IPS-18c (cell line): ENCODE results near the gene HS1BP3.

Experiments used
- H3K4me3 ChIP-seq: 2 replicates; pipeline ENCODE4 v1.7.0; 2013; ENCODE audit warnings: low read depth, mild to moderate bottlenecking, low read length, moderate library complexity; ENCODE audit not compliant: insufficient read depth
- H3K9me3 ChIP-seq: one replicate; pipeline ENCODE4 v1.6.1; 2013; ENCODE audit warnings: mild to moderate bottlenecking, low read length, moderate library complexity; ENCODE audit not compliant: control insufficient read depth, insufficient read depth

The HS1BP3 gene

DNA sequence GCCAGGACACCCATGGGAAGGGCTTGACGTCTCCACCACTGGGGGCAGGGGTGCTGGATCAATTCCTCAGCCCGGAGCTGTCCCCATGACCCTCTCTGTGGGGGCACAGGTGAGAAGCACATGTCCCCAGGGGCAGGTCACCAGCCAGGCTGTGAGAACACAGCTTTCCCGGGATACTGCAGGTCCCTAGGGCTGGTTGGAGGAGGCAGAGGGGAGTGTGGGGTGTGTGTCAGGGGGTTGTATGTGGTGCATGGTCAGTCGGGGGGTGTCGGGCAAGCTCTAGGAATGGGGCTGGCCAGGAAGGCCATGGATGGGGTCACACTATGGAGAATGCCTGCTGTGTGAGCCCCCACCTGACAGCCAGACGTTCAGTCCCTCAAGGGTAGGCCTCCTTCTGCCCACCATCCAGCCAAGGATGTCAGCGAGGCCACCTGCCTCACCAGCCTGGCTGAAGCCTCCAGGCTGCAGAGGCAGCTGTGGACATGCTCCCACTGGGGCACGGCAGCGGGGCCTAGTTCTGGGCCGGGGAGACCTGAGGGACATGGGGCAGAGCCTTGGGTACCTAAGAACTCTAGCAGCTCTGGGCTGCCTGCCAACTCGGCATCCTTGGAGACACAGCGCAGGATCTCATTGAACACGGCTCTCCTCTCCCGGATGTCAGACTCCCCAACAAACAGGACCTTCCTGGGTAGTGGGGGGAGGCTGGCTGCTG, 10.3 kb downstream of the HS1BP3 start:
- H3K4me3 ChIP-seq, result no peak overlapping the region
- no peaks in the 10 kb centered on the region for H3K9me3 ChIP-seq

DNA sequence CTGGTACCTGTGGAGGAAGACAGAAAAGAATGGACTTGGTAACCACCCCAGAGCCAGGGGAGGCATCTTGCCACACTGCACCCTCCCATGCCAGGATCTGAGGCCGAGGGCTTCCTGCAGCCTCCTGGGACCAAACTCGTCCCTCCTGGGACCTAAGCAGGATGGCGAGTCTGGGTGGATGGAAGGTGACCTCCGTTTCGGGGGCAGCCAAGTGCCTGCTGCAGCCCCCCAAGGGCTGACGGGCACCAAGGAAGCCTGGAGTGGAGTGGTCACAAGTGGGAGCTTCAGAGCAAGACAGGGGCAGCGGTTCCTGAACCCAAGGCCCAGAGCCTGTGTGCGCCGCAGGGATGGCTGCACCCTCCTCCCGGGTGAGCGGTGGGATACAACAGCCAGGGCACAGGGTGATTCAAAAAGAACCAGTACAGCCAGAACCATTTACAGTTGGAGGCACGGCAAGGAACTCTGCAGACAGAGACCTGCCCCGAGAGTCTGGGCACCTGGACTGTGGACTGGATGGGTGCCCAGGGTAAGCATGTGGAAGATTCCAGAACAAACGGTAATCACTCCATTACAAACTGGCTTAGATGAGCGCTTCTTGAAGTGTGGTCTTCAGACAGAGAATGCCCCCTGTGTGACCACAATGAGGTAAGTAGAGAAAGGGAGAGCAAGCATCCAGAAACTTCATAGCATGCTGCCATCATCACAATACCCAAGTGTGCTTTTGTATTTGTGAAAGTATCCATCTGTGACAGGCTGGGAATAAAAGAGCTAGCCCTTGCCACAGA, 12.1 kb downstream of the HS1BP3 start:
- Histone ChIP-seq H3K4me3 (no peak overlapping the region), H3K9me3 (no peaks in the 10 kb centered on the region)

DNA sequence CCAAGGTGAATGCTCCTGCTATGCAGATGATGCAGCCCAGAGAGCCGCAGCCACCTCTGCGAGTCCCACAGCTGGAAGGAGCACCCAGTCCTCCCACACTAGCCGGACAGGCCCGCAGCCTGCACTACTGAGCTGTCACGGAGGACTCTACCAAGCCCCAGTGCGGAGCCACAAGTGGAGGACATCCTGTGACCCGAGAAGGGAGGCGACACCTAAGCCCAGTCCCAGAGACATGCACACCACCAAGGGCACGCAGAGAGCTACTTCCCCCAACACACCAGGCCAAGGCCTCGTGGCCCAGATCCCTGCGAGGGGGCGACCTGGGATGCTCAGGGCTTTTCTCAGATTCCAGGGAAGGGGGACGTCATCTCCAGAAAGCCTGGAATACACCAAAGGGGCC, 12.9 kb downstream of the HS1BP3 start:
- no peaks in the 10 kb centered on the region for H3K9me3 ChIP-seq
- H3K4me3 ChIP-seq, result no peak overlapping the region

DNA sequence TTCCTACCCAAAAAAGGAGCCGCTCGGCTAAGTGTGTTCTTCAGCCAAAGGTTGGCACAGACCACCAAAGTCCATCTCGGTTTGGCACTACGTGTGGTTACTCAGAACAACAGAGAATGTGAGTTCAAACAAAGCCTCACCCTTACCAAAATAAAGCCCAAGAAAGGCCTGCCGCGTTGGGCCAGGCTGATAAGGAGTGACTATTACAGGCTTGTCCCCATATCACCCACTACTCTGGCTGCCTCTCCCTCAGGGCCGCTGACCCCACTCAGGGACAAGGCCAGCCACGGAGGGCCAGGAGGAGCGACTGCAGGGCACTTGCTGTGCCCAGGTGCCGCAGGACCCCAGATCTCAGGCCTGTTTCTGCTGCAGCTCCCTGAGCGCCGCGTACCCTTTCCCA, 13.8 kb downstream of the HS1BP3 start:
- H3K4me3 ChIP-seq, result no peak overlapping the region

DNA sequence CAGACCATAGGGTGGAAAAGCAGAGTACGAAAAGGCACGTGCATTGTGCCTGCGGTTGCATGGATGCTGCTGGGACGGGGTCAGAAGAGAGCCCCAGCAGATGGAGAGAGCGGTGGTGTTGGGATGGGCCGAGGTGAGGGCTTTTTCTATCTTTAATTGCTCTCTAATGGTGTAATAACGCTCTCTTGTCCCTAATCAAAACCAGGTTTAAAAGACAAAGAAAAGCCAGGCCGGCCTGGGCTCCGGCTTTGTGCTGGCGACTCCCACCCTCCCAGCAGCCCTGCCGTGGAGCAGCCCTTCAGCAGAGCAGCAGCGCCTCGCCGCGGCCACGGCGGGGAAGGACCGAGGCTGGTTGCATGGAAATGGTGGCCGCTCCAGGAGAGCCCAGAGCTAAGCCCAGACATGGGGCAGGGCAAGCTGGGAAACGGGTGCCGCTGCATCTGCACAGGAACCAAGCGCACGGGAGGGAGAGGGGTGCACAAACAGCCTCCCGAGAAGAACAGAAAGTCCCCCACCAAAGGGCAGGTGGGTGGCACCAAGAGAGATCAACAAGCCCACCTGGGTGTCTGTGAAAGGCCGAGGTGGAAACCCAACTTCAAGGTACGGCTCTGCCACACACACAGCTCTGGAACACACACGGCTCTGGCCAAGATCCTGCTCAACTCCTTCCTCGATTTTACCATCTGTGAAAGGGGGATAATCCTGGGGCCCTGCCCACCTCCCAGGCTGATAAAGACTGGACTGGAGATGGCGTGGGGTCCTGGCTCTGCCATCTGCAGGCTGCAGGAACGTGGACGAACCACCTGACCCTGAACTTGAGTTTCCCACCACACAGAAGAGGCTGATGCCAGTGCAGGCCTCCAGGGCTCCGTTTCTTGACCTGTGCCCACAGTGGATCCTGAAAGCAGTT, 15.0 kb downstream of the HS1BP3 start:
- no peak overlapping the region for H3K4me3 ChIP-seq

More for the DNA sequence above, 13.8 kb downstream of the HS1BP3 start:
- no peaks in the 10 kb centered on the region for H3K9me3 ChIP-seq

DNA sequence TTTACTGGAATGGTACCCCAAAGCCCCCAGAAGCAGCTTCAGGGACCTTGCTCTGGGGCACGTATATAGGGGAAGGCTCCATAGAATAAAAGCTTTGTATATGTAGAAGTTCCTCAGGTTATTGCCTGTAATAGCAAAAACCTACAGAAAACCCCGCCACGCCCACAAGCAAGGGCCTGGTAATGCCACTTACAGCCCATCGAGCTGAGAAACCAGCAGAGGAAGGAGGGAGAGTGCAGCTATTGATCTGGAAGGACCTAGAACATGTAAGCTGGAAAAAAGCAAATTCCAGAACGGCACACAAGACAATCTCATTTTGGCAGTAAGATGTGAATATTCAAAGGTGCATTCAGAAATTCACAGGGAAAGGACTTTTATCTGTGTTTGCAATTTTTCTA, 15.8 kb downstream of the HS1BP3 start:
- no peaks in the 10 kb centered on the region for H3K9me3 ChIP-seq
- no peak overlapping the region for H3K4me3 ChIP-seq

More for the DNA sequence above, 15.0 kb downstream of the HS1BP3 start:
- H3K9me3 ChIP-seq, result no peaks in the 10 kb centered on the region

DNA sequence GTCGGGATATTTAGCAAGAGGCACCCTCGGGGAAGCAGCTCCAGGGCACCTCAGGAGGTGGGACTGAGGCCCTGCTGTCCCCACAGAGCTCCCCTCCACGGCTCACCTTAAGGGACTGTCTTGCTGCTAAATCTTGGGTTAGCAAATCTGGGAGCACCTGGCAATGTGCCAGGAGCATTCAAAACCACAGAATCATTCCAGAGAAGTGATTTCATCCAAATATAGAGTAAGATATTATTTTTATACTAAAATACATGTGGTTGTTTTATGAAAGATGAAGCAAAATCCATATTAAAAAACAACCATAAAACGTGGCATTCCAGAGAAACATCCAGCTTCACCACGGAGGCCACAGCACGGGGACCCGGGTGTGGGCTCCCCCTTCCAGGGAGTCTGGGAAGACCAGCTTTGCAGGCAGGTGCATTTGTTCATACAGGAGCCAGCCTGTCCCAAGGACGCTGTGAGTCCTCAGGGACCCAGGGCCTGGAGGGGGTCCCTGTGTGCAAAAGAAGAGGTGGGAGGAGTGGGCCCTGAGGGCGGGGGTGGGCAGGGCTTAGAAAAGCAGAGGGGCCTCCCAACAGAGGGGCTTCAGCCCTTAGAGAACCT, 16.3 kb downstream of the HS1BP3 start:
- no peaks in the 10 kb centered on the region for H3K9me3 ChIP-seq
- H3K4me3 ChIP-seq, result no peak overlapping the region

DNA sequence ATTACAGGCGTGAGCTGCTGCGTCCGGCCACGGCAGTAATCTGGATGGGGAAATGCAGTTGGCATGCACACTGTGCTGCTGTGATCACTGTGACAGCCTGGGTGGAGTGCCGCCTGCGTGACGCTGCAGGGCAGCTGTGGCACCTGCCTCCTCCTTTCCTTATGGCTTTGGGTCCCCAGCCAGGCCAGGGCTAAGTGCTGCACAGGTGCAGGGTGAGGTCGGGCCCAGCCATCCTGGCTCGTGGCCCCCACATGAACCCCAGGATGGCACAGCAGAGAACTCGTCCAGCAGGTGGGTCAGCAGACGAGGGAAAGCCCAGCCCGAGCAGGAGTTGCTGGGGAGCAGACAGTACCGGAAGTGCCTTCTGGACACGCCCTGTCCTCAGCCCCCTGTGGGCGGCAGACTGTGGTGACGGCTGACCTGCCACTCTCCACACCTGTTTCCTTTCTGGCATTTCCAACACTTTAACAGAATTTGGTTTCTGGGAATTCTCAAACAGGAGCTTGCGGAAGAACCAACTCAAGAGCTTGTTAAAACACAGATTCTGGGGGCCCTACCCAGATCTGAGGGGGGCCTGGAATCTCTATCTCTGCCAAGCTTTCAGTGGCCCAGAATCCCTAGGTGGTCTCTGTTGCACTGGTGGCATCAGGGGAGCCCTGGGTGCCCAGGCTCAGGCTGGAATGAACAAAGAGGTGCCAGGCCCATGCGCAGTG, 16.9 kb downstream of the HS1BP3 start:
- Histone ChIP-seq H3K4me3 (no peak overlapping the region), H3K9me3 (no peaks in the 10 kb centered on the region)

DNA sequence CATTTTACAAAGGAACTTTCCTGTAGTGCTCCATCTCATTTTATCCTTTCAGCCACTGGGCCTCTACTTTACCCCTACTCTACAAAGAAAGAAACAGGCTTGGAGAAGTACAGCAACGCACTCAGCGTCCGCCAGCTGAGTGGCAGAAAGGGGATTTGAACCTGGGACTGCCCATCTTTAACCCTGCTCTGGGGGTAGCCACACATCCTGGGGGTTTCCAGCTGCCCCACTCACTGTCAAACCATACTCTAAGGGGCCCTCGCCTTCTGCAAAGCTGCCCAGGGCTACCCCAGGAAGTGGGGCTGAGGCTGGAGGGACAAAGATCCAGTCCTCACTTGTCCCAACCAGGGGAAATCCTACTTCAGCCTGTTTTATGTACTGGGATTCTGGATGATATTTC, 17.9 kb downstream of the HS1BP3 start:
- Histone ChIP-seq H3K4me3 (no peak overlapping the region), H3K9me3 (no peaks in the 10 kb centered on the region)

DNA sequence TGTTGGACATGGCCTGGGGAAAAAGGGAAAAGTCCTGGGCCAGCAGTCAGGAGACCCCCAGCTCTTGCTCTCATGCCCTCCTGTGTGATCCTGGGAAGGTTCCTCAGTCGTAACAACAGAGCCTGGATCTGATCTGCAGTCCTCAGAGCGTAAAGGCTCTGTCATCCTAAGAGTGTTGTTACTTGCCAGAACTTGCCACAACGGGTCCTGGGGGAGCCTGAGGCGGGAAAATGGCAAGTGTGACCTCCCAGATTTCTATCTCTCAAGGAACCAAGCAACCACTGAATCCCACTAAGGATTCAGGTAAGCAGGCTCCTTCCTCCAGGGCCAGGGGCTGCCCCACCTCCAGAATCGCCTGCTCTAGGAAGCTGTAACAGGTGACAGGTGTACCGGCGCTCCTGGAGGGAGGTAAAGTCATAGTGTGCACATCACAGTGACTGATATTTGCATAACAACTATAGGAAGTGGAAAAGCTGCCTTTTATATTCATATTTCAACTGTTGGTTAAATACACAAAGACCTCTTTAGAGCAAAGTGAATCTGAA, 18.4 kb downstream of the HS1BP3 start:
- H3K9me3 ChIP-seq, result no peaks in the 10 kb centered on the region
- no peak overlapping the region for H3K4me3 ChIP-seq

DNA sequence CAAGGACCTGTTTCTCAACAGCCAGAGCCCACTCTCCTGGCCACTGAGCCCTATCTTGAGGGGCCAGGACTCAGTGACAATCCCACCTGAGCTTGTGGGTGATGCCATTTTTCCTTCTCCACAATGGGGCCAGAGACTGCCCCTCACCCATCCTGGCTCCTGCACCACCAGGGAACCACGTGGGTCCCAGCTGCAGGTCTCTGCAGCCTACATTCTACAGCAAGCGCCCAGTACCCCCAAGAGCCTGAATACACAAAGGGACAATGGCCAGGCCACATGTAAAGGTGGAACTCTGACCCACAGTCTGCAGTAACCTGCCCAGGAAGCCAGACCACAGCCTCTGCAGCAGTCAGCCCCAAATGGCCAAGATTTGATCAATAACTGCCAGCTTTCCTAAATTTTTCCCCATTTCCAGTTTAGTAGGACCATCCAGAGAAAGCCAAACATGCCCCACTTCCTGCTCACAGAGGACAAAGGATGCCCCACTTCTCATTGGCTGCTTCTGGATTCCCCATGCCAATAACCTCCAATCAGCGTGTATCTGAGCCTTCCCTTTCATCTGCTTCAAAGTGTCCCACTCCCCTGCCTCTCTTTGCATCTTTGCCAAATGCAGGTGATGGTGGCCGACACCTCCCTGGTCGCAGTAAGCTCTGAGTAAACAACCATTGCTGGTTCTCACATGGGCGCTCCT, 19.1 kb downstream of the HS1BP3 start:
- Histone ChIP-seq H3K9me3 (no peaks in the 10 kb centered on the region), H3K4me3 (no peak overlapping the region)

DNA sequence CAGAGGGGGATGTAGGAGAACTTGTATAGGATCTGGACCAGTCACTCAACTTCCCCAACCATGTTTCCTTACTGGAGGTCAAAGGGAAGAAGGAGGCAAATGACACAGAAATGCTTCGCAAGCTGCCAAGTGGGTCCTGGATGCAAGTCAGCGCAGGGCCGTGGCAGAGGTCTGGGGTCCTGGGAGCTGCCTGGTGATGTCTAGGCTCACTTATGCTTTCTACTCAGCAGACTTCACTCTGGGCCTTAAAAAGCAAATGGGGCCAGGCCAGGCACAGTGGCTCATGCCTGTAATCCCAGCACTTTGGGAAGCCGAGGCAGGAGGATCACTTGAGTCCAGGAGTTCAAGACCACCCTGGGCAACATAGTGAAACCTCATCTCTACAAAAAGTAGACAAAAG, 19.9 kb downstream of the HS1BP3 start:
- no peak overlapping the region for H3K4me3 ChIP-seq

DNA sequence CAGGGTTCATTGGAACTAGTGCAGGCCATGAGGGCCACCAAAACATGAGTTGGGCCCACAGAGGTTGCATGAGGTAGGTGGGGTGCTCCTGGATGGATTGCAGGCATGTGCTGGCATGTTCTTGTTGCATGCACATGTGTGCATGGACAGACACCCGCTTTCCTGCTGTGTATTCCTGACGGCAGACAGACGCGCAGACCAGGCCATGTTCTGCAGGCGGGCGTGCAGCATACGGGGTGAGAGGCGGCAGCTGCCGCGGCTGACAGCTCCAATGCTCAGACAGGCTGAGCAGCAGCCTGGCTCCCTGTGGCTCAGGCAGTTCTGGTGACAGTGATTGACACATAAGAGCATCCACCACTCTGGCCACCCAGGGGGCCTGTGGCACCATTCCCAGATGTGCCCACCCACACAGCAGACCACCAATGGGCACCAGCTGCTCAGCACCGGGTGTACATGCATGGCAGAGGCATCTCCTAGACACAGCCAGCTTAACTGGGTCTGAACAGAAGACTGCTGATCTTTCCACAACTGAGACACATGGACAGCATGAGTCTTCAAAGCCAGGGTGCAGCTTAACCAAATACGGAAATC, 21.2 kb downstream of the HS1BP3 start:
- no peaks in the 10 kb centered on the region for H3K9me3 ChIP-seq
- no peak overlapping the region for H3K4me3 ChIP-seq

More for the DNA sequence above, 19.9 kb downstream of the HS1BP3 start:
- H3K9me3 ChIP-seq, result no peaks in the 10 kb centered on the region

DNA sequence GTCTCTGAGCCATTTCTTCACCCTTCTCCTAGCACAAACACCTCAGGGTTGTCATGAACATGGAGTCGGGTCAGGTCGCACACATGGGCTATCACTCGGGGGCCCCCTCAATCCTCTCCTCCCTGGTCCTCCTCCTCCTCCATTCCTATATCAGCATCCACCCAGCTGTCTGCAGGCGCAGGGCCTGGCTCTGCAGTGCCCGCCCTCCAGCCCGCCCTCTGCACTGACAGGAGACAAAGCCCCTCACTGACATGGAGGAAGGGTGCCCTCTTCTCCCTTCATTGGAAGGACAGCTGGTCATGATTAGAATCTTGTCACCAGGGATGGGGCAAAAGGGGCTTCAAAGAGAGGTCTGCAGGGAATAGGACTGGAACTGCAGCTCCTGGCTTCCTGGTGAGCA, 21.7 kb downstream of the HS1BP3 start:
- peaks cover 2% of the 10 kb centered on the region for H3K9me3 ChIP-seq
- H3K4me3 ChIP-seq, result no peak overlapping the region

DNA sequence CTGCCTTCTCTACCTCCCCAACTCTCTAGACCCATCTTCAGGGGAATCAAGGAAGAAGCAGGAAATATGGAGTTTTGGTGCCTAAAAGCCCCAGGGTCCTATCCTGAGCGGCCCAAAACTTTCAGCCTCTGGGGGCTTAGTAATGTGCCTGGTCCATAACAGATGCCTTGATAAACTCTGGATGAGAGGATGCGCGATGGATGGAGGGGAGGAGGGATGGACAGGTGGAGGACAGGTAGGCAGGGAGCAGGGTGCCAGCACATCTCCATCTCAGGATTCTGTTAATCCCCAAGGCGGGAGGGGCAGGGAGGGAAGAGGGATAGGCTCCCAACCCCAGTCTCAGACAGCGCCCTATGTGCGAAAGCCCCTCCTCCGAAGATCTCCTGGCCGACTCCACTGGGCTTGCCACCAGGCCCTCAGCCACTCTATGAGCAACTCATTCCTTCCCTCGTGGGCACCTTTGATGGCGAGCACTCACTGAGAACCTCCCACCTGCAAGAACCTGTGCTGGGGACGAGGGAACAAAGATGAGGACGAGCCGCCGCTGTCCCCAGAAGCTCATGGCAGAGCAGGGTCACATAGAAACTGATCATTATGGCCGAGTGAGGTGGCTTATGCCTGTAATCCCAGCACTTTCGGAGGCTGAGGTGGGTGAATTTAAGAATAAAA, 23.1 kb downstream of the HS1BP3 start:
- no peak overlapping the region for H3K4me3 ChIP-seq
- H3K9me3 ChIP-seq, result peaks cover 2% of the 10 kb centered on the region
